ENCODE measurements around the gene FBXW7. TPM values are rescaled to one million over a fixed set of nuclear protein-coding genes. Genes with fewer than 3 reads are reported as not detected.

The FBXW7 gene
- total RNA-seq, 2 experiments from 2014 or later: 35.8 to 37.8 TPM

DNA sequence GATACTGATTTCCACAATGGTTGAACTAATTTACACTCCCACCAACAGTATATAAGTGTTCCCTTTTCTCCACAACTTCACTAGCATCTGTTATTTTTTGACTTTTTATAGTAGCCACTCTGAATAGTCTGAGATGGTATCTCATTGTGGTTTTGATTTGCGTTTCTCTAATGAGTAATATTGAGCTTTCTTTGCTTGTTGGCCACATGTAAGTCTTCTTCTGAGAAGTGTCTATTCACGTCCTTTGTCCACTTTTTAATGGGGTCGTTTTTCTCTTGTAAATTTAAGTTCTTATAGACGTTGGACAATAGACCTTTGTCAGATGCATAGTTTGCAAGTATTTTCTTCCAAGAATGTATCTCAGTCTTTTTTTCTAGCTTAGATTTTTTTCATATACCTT lies 10.0 kb downstream of the FBXW7 start:
- CTCF ChIA-PET: interaction anchor here (0.6 to 2.6 kb wide), 3 partner anchors 9 to 113 kb away, joined by 3 to 14 read pairs (median 3); no protein-coding TSS in a partner anchor
- no peak overlapping the region for H3K27ac Mint-ChIP-seq
- POLR2A ChIA-PET: interaction anchor here (0.6 to 1.2 kb wide), 3 partner anchors 11 to 67 kb away, joined by 3 to 6 read pairs (median 3); no protein-coding TSS in a partner anchor
- no peak overlapping the region for H3K4me3 Mint-ChIP-seq
- DNase-seq: no peak
- H3K4me1 Mint-ChIP-seq (ENCODE audit: low read depth): peaks cover 64% of the 10 kb centered on the region
- intact Hi-C loops (cut with micrococcal nuclease): no loop called here
- no peaks in the 10 kb centered on the region for H3K27me3 Mint-ChIP-seq
- peaks cover 17% of the 10 kb centered on the region for H3K36me3 Mint-ChIP-seq
- H3K9me3 Mint-ChIP-seq: no peaks in the 10 kb centered on the region

- ChIA-PET CTCF (interaction anchor here (0.7 to 4.6 kb wide), 3 partner anchors 23 to 117 kb away, joined by 3 to 28 read pairs (median 5); no protein-coding TSS in a partner anchor), POLR2A (interaction anchor here (0.7 to 1.3 kb wide), 2 partner anchors 11 to 12 kb away, joined by 3 to 4 read pairs; partner anchors contain the start of gene FBXW7)
- no peak overlapping the region for H3K27ac Mint-ChIP-seq
- H3K4me1 Mint-ChIP-seq (ENCODE audit: low read depth): peaks cover 58% of the 10 kb centered on the region
- no peak overlapping the region for H3K4me3 Mint-ChIP-seq
- no peaks in the 10 kb centered on the region for H3K9me3 Mint-ChIP-seq
- intact Hi-C loops (cut with micrococcal nuclease): no loop called here
- H3K27me3 Mint-ChIP-seq: no peaks in the 10 kb centered on the region
- H3K36me3 Mint-ChIP-seq: peaks cover 18% of the 10 kb centered on the region
- no peak for DNase-seq
These were observed 11.5 kb downstream of the FBXW7 start for GRCh38 chr4:152524427-152524826.

GRCh38 chr4:152523731-152524130 lies 12.2 kb downstream of the FBXW7 start:
- CTCF ChIA-PET: interaction anchor here (0.6 to 4.6 kb wide), 4 partner anchors 22 to 118 kb away, joined by 3 to 28 read pairs (median 4); no protein-coding TSS in a partner anchor
- Mint-ChIP-seq H3K4me1 (ENCODE audit: low read depth) (peaks cover 58% of the 10 kb centered on the region), H3K36me3 (peaks cover 19% of the 10 kb centered on the region), H3K9me3 (no peaks in the 10 kb centered on the region), H3K27ac (no peak overlapping the region), H3K27me3 (no peaks in the 10 kb centered on the region), H3K4me3 (no peak overlapping the region)
- POLR2A ChIA-PET: interaction anchor here (1.3 kb wide), 1 partner anchor 13 kb away, joined by 4 read pairs; no protein-coding TSS in a partner anchor
- intact Hi-C loops (cut with micrococcal nuclease): no loop called here
- DNase-seq: no peak

DNA sequence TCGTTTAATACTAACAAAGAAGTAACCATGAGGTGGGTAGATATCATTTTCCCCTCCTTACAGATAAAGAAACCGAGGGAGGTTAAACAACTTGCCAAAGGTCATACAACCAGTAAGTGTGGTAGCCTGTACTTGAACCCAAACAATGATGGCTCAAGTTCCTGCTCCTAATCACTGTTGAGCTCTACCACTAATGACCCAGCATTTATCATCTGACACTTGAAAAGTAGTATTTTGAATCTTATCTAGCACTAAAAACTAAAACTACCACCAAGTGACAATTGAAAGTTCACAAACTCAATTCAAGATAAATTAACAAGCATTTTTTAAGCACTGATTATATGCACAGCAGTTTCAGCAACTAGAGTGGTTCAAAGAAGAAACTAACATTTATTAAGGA lies 13.1 kb downstream of the FBXW7 start:
- intact Hi-C loops (cut with micrococcal nuclease): no loop called here
- no peaks in the 10 kb centered on the region for H3K27me3 Mint-ChIP-seq
- no peak overlapping the region for H3K4me3 Mint-ChIP-seq
- DNase-seq: no peak
- peaks cover 52% of the 10 kb centered on the region for H3K4me1 Mint-ChIP-seq (ENCODE audit: low read depth)
- ChIA-PET POLR2A (no interaction called here), CTCF (interaction anchor here (4.6 kb wide), 1 partner anchor 21 kb away, joined by 28 read pairs; no protein-coding TSS in a partner anchor)
- no peak overlapping the region for H3K27ac Mint-ChIP-seq
- H3K9me3 Mint-ChIP-seq: no peaks in the 10 kb centered on the region
- peaks cover 16% of the 10 kb centered on the region for H3K36me3 Mint-ChIP-seq

DNA sequence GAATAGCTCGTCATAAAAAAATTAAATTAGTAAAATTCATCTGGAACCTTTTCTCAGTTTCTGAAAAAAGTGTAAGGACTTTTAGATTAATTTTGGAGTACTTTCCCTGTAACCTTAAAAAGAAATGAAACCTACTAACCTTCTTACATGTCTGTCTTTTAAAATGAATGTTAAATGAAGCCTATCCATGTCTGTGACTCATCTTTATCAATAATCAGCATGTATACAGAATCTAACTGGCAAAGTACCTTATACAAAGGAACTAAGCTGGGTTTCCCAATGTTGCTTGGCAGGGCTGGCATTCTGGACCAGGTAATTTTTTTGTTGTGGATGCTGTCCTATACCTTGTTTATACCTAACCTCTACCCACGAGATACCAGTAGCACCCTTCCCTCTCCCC lies 13.6 kb downstream of the FBXW7 start:
- Mint-ChIP-seq H3K4me3 (no peak overlapping the region), H3K27ac (no peak overlapping the region), H3K4me1 (ENCODE audit: low read depth) (peaks cover 52% of the 10 kb centered on the region), H3K27me3 (no peaks in the 10 kb centered on the region), H3K36me3 (peaks cover 16% of the 10 kb centered on the region), H3K9me3 (no peaks in the 10 kb centered on the region)
- DNase-seq: no peak
- intact Hi-C loops (cut with micrococcal nuclease): no loop called here
- POLR2A ChIA-PET: no interaction called here
- CTCF ChIA-PET: interaction anchor here (4.6 kb wide), 1 partner anchor 20 kb away, joined by 28 read pairs; no protein-coding TSS in a partner anchor

DNA sequence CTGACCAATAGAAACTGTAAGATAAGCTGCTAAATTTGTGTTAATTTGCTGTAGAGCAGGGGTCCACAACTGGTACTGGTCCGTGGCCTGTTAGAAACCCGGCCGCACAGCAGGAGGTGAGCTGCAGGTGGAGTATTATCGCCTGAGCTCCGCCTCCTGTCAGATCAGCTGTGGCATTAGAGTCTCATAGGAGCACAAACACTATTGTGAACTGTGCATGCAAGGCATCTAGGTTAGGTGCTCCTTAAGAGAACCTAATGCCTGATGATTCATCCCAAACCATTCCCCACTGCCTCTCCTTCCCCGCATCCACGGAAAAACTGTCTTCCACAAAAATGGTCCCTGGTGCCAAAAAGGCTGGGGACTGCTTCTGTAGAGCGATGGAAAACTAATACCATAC lies 19.7 kb downstream of the FBXW7 start:
- Mint-ChIP-seq H3K9me3 (no peaks in the 10 kb centered on the region), H3K4me1 (ENCODE audit: low read depth) (peaks cover 43% of the 10 kb centered on the region), H3K36me3 (peaks cover 9% of the 10 kb centered on the region), H3K27ac (no peak overlapping the region), H3K4me3 (no peak overlapping the region), H3K27me3 (no peaks in the 10 kb centered on the region)
- intact Hi-C loops (cut with micrococcal nuclease): no loop called here
- ChIA-PET POLR2A (no interaction called here), CTCF (interaction anchor here (7.2 kb wide), 1 partner anchor 16 kb away, joined by 43 read pairs; no protein-coding TSS in a partner anchor)
- DNase-seq: no peak

DNA sequence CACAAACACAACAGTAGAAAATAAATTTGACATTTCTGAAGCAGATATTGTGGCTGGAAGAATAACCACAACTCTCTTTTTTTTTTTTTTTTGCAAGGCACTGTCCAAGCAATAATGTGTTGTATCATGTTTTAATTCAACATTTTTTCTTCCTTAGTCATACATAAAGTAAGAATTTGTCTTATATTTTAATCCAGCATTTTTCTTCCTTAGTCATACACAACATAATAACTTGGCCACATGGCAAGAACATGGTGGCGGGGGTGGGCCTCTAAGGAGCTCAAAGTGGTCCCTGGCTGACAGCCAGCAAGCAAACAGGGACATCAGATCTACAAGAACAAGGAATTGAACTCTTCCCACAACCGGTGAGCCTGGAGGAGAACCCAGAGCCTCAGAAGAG lies 20.2 kb downstream of the FBXW7 start:
- POLR2A ChIA-PET: no interaction called here
- no peak overlapping the region for H3K27ac Mint-ChIP-seq
- intact Hi-C loops (cut with micrococcal nuclease): no loop called here
- H3K9me3 Mint-ChIP-seq: no peaks in the 10 kb centered on the region
- peaks cover 44% of the 10 kb centered on the region for H3K4me1 Mint-ChIP-seq (ENCODE audit: low read depth)
- DNase-seq: no peak
- no peaks in the 10 kb centered on the region for H3K27me3 Mint-ChIP-seq
- H3K36me3 Mint-ChIP-seq: peaks cover 6% of the 10 kb centered on the region
- no peak overlapping the region for H3K4me3 Mint-ChIP-seq
- CTCF ChIA-PET: interaction anchor here (7.2 kb wide), 1 partner anchor 15 kb away, joined by 43 read pairs; no protein-coding TSS in a partner anchor

DNA sequence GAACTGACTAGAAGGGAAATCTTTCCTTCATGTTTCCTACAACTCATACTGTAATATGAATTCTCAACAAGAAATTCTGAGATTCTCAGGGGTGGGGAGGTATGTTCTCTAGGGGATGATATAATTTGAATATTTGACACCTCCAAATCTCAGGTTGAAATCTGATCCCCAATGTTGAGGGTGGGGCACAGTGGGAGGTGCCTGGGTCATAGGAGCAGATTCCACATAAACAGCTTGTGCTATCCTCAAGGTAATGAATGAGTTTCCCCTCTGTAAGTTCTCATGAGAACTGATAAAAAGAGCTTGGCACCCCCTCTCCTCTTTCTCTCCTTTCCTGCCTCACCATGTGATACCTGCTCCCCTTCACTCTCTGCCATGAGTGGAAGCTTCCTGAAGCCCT lies 21.5 kb downstream of the FBXW7 start:
- Mint-ChIP-seq H3K4me3 (no peak overlapping the region), H3K27ac (no peak overlapping the region), H3K27me3 (no peaks in the 10 kb centered on the region), H3K9me3 (no peaks in the 10 kb centered on the region), H3K36me3 (peaks cover under 1% of the 10 kb centered on the region), H3K4me1 (ENCODE audit: low read depth) (peaks cover 54% of the 10 kb centered on the region)
- no peak for DNase-seq
- intact Hi-C loops (cut with micrococcal nuclease): no loop called here
- CTCF ChIA-PET: interaction anchor here (7.2 kb wide), 1 partner anchor 14 kb away, joined by 43 read pairs; no protein-coding TSS in a partner anchor
- POLR2A ChIA-PET: no interaction called here

- Mint-ChIP-seq H3K27ac (no peak overlapping the region), H3K36me3 (no peaks in the 10 kb centered on the region), H3K4me3 (no peak overlapping the region), H3K27me3 (no peaks in the 10 kb centered on the region), H3K4me1 (ENCODE audit: low read depth) (peaks cover 58% of the 10 kb centered on the region), H3K9me3 (no peaks in the 10 kb centered on the region)
- DNase-seq: no peak
- intact Hi-C loops (cut with micrococcal nuclease): no loop called here
- ChIA-PET POLR2A (no interaction called here), CTCF (interaction anchor here (7.2 kb wide), 1 partner anchor 12 kb away, joined by 43 read pairs; no protein-coding TSS in a partner anchor)
These were observed 22.8 kb downstream of the FBXW7 start for GRCh38 chr4:152513078-152513477.

- no peak for DNase-seq
- Mint-ChIP-seq H3K27ac (no peak overlapping the region), H3K27me3 (no peaks in the 10 kb centered on the region), H3K4me1 (ENCODE audit: low read depth) (peaks cover 58% of the 10 kb centered on the region), H3K36me3 (peaks cover 2% of the 10 kb centered on the region), H3K9me3 (no peaks in the 10 kb centered on the region), H3K4me3 (no peak overlapping the region)
- POLR2A ChIA-PET: no interaction called here
- intact Hi-C loops (cut with micrococcal nuclease): no loop called here
- CTCF ChIA-PET: interaction anchor here (7.2 kb wide), 1 partner anchor 12 kb away, joined by 43 read pairs; no protein-coding TSS in a partner anchor
These were observed 23.4 kb downstream of the FBXW7 start for GRCh38 chr4:152512483-152512882.

GRCh38 chr4:152510349-152511147 lies 25.3 kb downstream of the FBXW7 start:
- CTCF ChIA-PET: interaction anchor here (0.6 to 0.8 kb wide), 2 partner anchors 21 to 225 kb away, joined by 3 to 4 read pairs; no protein-coding TSS in a partner anchor
- peaks cover 54% of the 10 kb centered on the region for H3K4me1 Mint-ChIP-seq (ENCODE audit: low read depth)

GRCh38 chr4:152509595-152510225 lies 26.2 kb downstream of the FBXW7 start:
- intact Hi-C loops (cut with micrococcal nuclease): loop anchor here (10.0 kb wide), 1 partner anchor 605 kb away; no protein-coding TSS in a partner anchor
- no peaks in the 10 kb centered on the region for H3K9me3 Mint-ChIP-seq
- no peak overlapping the region for H3K27ac Mint-ChIP-seq
- ChIA-PET CTCF (interaction anchor here (0.8 kb wide), 1 partner anchor 22 kb away, joined by 3 read pairs; no protein-coding TSS in a partner anchor), POLR2A (no interaction called here)
- no peak for DNase-seq
- no peaks in the 10 kb centered on the region for H3K27me3 Mint-ChIP-seq
- peaks cover 52% of the 10 kb centered on the region for H3K4me1 Mint-ChIP-seq (ENCODE audit: low read depth)
- H3K36me3 Mint-ChIP-seq: peaks cover 4% of the 10 kb centered on the region
- H3K4me3 Mint-ChIP-seq: no peak overlapping the region

More at GRCh38 chr4:152510349-152511147, 25.3 kb downstream of the FBXW7 start:
- H3K9me3 Mint-ChIP-seq: no peaks in the 10 kb centered on the region
- peak overlapping the region; percentile 16 for H3K27ac Mint-ChIP-seq
- H3K36me3 Mint-ChIP-seq: peaks cover 4% of the 10 kb centered on the region
- H3K4me3 Mint-ChIP-seq: peak overlapping the region; percentile 49
- no peaks in the 10 kb centered on the region for H3K27me3 Mint-ChIP-seq
- POLR2A ChIA-PET: no interaction called here
- no peak for DNase-seq
- intact Hi-C loops (cut with micrococcal nuclease): no loop called here
